Activated CD4-positive, alpha-beta T cell treated with anti-CD3 and anti-CD28 coated beads for 1 hour (primary cell): ENCODE measurements around the gene NAA20.

Source experiments
- DNase-seq: peaks from one replicate; pipeline ENCODE4 v3.0.0-alpha.2; 2020

NAA20 gene

DNA sequence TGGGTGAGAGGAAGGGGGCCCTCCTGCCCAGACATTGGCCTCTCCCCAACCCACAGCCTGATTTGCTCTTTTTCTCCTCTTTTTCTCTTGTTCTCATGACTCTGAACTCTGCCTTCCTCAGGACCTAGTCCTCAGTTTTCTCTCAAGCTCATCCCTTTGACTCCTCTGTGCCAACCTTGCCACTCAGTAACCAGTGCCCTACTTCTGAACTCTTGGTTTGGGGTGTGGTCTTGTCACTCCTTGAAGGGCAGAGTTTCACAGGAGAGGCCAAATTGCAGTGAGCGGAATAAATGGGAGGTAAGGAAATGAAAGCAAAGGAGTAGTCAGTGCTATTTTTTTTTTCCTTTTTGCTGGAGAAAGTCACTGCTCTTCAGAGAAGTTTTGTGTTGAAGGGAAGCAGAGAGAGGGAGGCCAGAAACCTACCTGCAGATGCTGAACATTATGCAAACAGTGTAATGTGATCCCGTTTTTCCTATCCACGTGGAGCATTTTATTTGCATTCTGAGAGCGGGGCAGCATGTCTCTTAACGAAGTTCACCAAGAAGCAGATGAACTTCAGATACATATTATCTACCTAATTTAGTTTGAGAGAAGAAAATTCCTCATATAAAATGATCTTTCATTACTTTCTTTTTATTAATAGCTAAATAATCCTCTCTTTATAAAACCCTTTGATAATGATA lies 62.1 kb downstream of the NAA20 start:
- DNase-seq: no peak
